AML-193 (cell line): ENCODE data around the gene ADCY1.

Experiments used
- DNase-seq, 2 experiments: peaks; one replicate each; lab custom pipeline; 2025; lab: John Stamatoyannopoulos, UW

The ADCY1 gene

GRCh38 chr7:45695249-45695995, 121.3 kb downstream of the ADCY1 start:
- DNase-seq, result no peak

GRCh38 chr7:45696476-45696875, 122.3 kb downstream of the ADCY1 start:
- no peak for DNase-seq

- DNase-seq, result no peak
These were observed 123.5 kb downstream of the ADCY1 start for GRCh38 chr7:45697576-45698136.

- no peak for DNase-seq
These were observed 124.3 kb downstream of the ADCY1 start for GRCh38 chr7:45698303-45699014.

- no peak for DNase-seq
These were observed 124.8 kb downstream of the ADCY1 start for GRCh38 chr7:45699015-45699309.

- no peak for DNase-seq
These were observed 125.7 kb downstream of the ADCY1 start for GRCh38 chr7:45699726-45700390.

GRCh38 chr7:45700556-45700955, 126.4 kb downstream of the ADCY1 start:
- no peak for DNase-seq

GRCh38 chr7:45701701-45702510, 127.7 kb downstream of the ADCY1 start:
- no peak for DNase-seq

GRCh38 chr7:45702751-45703150, 128.6 kb downstream of the ADCY1 start:
- DNase-seq, result no peak

GRCh38 chr7:45703373-45703821, 129.2 kb downstream of the ADCY1 start:
- no peak for DNase-seq

GRCh38 chr7:45703911-45704682, 129.9 kb downstream of the ADCY1 start:
- DNase-seq, result no peak

- DNase-seq, result no peak
These were observed 130.5 kb downstream of the ADCY1 start for GRCh38 chr7:45704683-45705016.

GRCh38 chr7:45708046-45708950, 134.1 kb downstream of the ADCY1 start:
- DNase-seq, result no peak

GRCh38 chr7:45709168-45710042, 135.2 kb downstream of the ADCY1 start:
- no peak for DNase-seq

GRCh38 chr7:45710271-45711160, 136.3 kb downstream of the ADCY1 start:
- DNase-seq, result no peak

GRCh38 chr7:45711161-45711490, 137.0 kb downstream of the ADCY1 start:
- DNase-seq, result no peak

- DNase-seq, result no peak
These were observed 138.0 kb downstream of the ADCY1 start for GRCh38 chr7:45712057-45712689.
